ENCODE results near the gene IGF1R. TPM values are rescaled to one million over a fixed set of nuclear protein-coding genes. Genes with fewer than 3 reads are reported as not detected.

Gene IGF1R
- total RNA-seq, 1 experiment from 2014 or later = 125 TPM

DNA sequence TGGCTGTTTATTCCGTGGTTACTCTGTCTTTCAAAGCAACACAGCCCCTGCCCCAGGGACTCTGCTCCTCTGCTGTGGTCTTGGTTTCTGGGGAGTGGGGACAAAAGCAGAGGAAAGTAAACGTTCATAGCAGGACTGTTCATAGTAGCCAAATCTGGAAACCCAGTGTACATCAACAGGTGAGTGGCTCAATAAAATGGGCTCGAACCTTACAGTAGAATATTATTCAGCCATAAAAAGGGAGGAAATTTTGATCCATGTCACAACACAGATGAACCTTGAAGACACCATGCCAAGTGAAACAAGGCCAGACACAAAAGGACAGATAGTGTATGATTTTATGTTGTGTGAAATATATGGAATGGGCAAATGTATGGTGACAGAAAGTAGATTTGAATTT, 269.1 kb downstream of the IGF1R start:
- no peak for TF ChIP-seq MYBL2 (CRISPR knock-in tag; IDR thresholded peaks at IDR 0.05)
- peaks cover 70% of the 10 kb centered on the region for H3K36me3 Mint-ChIP-seq
- H3K9me3 Mint-ChIP-seq = no peaks in the 10 kb centered on the region

GRCh38 chr15:98920091-98920880, 271.9 kb downstream of the IGF1R start:
- H3K36me3 Mint-ChIP-seq = peaks cover 67% of the 10 kb centered on the region

More for the DNA sequence above, 269.1 kb downstream of the IGF1R start:
- no peak overlapping the region for H3K4me3 Mint-ChIP-seq
- H3K27ac Mint-ChIP-seq = peak overlapping the region; percentile 11; the same call in 1 of the 2 replicates
- ChIA-PET CTCF (no interaction called here), POLR2A (no interaction called here)
- no peaks in the 10 kb centered on the region for H3K27me3 Mint-ChIP-seq (ENCODE audit: low read depth)
- ATAC-seq = no peak
- H3K4me1 Mint-ChIP-seq = no peaks in the 10 kb centered on the region
- DNase-seq (ENCODE audit: low spot score) = no peak

DNA sequence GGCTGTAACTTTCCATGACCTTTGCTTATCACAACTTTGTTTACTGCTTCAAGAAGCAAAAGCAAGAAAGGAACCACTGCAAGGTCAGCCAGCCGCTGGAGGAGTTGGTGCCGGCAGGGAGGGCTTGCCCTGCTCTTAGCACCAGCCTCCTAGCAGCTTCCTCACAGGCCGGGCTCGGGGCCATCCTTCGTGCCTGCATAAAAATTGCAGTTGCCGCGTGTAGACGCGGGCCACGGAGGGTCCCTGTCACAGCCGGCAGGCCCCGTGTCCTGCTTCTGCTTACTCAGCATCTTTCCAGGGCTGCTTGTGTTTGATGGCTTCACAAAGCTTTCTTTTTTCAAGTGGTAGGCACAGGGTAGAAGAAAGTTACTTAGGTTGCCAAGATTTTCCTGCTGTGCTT, 274.8 kb downstream of the IGF1R start:
- Mint-ChIP-seq H3K27ac (no peak overlapping the region), H3K4me1 (no peaks in the 10 kb centered on the region), H3K36me3 (peaks cover 58% of the 10 kb centered on the region), H3K4me3 (no peak overlapping the region), H3K27me3 (ENCODE audit: low read depth) (no peaks in the 10 kb centered on the region), H3K9me3 (no peaks in the 10 kb centered on the region)
- ChIA-PET CTCF (no interaction called here), POLR2A (no interaction called here)
- ATAC-seq = no peak
- DNase-seq (ENCODE audit: low spot score) = no peak
- no peak for TF ChIP-seq NFE2L1 (CRISPR knock-in tag; IDR thresholded peaks at IDR 0.05)
- no peak for TF ChIP-seq SMAD4 (CRISPR knock-in tag; IDR thresholded peaks at IDR 0.05)
- TF ChIP-seq, protein P1, sequence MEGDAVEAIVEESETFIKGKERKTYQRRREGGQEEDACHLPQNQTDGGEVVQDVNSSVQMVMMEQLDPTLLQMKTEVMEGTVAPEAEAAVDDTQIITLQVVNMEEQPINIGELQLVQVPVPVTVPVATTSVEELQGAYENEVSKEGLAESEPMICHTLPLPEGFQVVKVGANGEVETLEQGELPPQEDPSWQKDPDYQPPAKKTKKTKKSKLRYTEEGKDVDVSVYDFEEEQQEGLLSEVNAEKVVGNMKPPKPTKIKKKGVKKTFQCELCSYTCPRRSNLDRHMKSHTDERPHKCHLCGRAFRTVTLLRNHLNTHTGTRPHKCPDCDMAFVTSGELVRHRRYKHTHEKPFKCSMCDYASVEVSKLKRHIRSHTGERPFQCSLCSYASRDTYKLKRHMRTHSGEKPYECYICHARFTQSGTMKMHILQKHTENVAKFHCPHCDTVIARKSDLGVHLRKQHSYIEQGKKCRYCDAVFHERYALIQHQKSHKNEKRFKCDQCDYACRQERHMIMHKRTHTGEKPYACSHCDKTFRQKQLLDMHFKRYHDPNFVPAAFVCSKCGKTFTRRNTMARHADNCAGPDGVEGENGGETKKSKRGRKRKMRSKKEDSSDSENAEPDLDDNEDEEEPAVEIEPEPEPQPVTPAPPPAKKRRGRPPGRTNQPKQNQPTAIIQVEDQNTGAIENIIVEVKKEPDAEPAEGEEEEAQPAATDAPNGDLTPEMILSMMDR (IDR thresholded peaks at IDR 0.05) = no peak
- no peak for TF ChIP-seq NFYB (CRISPR knock-in tag; conservative IDR thresholded peaks at IDR 0.05; ENCODE audit: low read depth)
- TF ChIP-seq, protein P2, sequence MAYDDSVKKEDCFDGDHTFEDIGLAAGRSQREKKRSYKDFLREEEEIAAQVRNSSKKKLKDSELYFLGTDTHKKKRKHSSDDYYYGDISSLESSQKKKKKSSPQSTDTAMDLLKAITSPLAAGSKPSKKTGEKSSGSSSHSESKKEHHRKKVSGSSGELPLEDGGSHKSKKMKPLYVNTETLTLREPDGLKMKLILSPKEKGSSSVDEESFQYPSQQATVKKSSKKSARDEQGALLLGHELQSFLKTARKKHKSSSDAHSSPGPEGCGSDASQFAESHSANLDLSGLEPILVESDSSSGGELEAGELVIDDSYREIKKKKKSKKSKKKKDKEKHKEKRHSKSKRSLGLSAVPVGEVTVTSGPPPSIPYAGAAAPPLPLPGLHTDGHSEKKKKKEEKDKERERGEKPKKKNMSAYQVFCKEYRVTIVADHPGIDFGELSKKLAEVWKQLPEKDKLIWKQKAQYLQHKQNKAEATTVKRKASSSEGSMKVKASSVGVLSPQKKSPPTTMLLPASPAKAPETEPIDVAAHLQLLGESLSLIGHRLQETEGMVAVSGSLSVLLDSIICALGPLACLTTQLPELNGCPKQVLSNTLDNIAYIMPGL (CRISPR knock-in tag; IDR thresholded peaks at IDR 0.05) = no peak
- TF ChIP-seq SOX15 (CRISPR knock-in tag; IDR thresholded peaks at IDR 0.05) = no peak
- TF ChIP-seq ZNF219 (CRISPR knock-in tag; IDR thresholded peaks at IDR 0.05; ENCODE audit: borderline replicate concordance) = no peak
- TF ChIP-seq TP53 (CRISPR knock-in tag; IDR thresholded peaks at IDR 0.05) = no peak
- no peak for TF ChIP-seq ZNF512 (CRISPR knock-in tag; IDR thresholded peaks at IDR 0.05; ENCODE audit: borderline replicate concordance)
- TF ChIP-seq, protein P3, sequence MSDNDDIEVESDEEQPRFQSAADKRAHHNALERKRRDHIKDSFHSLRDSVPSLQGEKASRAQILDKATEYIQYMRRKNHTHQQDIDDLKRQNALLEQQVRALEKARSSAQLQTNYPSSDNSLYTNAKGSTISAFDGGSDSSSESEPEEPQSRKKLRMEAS (CRISPR knock-in tag; IDR thresholded peaks at IDR 0.05) = no peak
- no peak for TF ChIP-seq EMX1 (CRISPR knock-in tag; IDR thresholded peaks at IDR 0.05)
- TF ChIP-seq NR1H2 (CRISPR knock-in tag; IDR thresholded peaks at IDR 0.05) = no peak
- TF ChIP-seq TEAD1 (CRISPR knock-in tag; IDR thresholded peaks at IDR 0.05) = no peak
- TF ChIP-seq ZNF138 (CRISPR knock-in tag; conservative IDR thresholded peaks at IDR 0.05) = no peak
- TF ChIP-seq, protein P4, sequence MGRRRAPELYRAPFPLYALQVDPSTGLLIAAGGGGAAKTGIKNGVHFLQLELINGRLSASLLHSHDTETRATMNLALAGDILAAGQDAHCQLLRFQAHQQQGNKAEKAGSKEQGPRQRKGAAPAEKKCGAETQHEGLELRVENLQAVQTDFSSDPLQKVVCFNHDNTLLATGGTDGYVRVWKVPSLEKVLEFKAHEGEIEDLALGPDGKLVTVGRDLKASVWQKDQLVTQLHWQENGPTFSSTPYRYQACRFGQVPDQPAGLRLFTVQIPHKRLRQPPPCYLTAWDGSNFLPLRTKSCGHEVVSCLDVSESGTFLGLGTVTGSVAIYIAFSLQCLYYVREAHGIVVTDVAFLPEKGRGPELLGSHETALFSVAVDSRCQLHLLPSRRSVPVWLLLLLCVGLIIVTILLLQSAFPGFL (CRISPR knock-in tag; IDR thresholded peaks at IDR 0.05; ENCODE audit: borderline replicate concordance) = no peak
- TF ChIP-seq MXD4 (CRISPR knock-in tag; IDR thresholded peaks at IDR 0.05; ENCODE audit: borderline replicate concordance) = no peak

More at GRCh38 chr15:98920091-98920880, 271.9 kb downstream of the IGF1R start:
- DNase-seq (ENCODE audit: low spot score) (no peak), ATAC-seq (no peak)
- H3K27me3 Mint-ChIP-seq (ENCODE audit: low read depth) = no peaks in the 10 kb centered on the region
- POLR2A ChIA-PET = no interaction called here
- H3K27ac Mint-ChIP-seq = peak overlapping the region; percentile 85; the same call in 1 of the 2 replicates
- CTCF ChIA-PET = no interaction called here
- H3K4me1 Mint-ChIP-seq = no peaks in the 10 kb centered on the region
- no peaks in the 10 kb centered on the region for H3K9me3 Mint-ChIP-seq
- no peak overlapping the region for H3K4me3 Mint-ChIP-seq
- no peak for TF ChIP-seq SOX15 (CRISPR knock-in tag; IDR thresholded peaks at IDR 0.05)
- no peak for TF ChIP-seq ZNF671 (CRISPR knock-in tag; IDR thresholded peaks at IDR 0.05)
- TF ChIP-seq GABPB1 (CRISPR knock-in tag; IDR thresholded peaks at IDR 0.05) = no peak

All from WTC11 (cell line).